H9 (cell line): ENCODE data around the gene SH3GLB2. TPM values are rescaled to one million over a fixed set of nuclear protein-coding genes. Genes with fewer than 3 reads are reported as not detected.

Experiments used
- DNase-seq: peaks from one replicate; pipeline ENCODE4 v3.0.0-alpha.2; 2017
- H2AFZ ChIP-seq: one replicate; pipeline ENCODE4 v1.6.1; 2013; ENCODE audit warnings: mild to moderate bottlenecking, low read length, control low read depth, moderate library complexity
- H2AK5ac ChIP-seq: 2 replicates; pipeline ENCODE4 v1.6.1; 2013; ENCODE audit warnings: low read length, control low read depth, mixed read lengths; ENCODE audit not compliant: insufficient read length
- H2BK120ac ChIP-seq: one replicate; pipeline ENCODE4 v1.6.1; 2013; ENCODE audit warnings: low read depth, mild to moderate bottlenecking, low read length, control low read depth, inconsistent platforms; ENCODE audit not compliant: poor library complexity, severe bottlenecking
- H2BK12ac ChIP-seq: 2 replicates; pipeline ENCODE4 v1.6.1; 2013; ENCODE audit warnings: low read length, control low read depth, mixed read lengths, low read depth; ENCODE audit not compliant: insufficient read length
- H2BK15ac ChIP-seq: 2 replicates; pipeline ENCODE4 v1.6.1; 2013; ENCODE audit warnings: low read depth, low read length, control low read depth
- H2BK20ac ChIP-seq: one replicate; pipeline ENCODE4 v1.6.1; 2013; ENCODE audit warnings: low read depth, mild to moderate bottlenecking, low read length, control low read depth, inconsistent platforms; ENCODE audit not compliant: poor library complexity, severe bottlenecking
- H2BK5ac ChIP-seq: 2 replicates; pipeline ENCODE4 v1.6.1; 2013; ENCODE audit warnings: low read length, control low read depth, mixed read lengths; ENCODE audit not compliant: insufficient read length
- H3K14ac ChIP-seq: 2 replicates; pipeline ENCODE4 v1.6.1; 2013; ENCODE audit warnings: low read length, control low read depth; ENCODE audit not compliant: insufficient read depth
- H3K18ac ChIP-seq: 2 replicates; pipeline ENCODE4 v1.6.1; 2013; ENCODE audit warnings: low read depth, mild to moderate bottlenecking, mixed read lengths, low read length, control low read depth; ENCODE audit not compliant: insufficient read length
- H3K23ac ChIP-seq: 2 replicates; pipeline ENCODE4 v1.6.1; 2013; ENCODE audit warnings: low read length, control low read depth, mixed read lengths, low read depth; ENCODE audit not compliant: insufficient read length
- H3K23me2 ChIP-seq: 2 replicates; pipeline ENCODE4 v1.6.1; 2013; ENCODE audit warnings: low read depth, mild to moderate bottlenecking, mixed read lengths, low read length, control low read depth; ENCODE audit not compliant: insufficient read length, poor library complexity, severe bottlenecking
- H3K27ac ChIP-seq: 2 replicates; pipeline ENCODE4 v1.5.1; 2013; ENCODE audit warnings: low read length, control low read depth, mixed read lengths, low read depth; ENCODE audit not compliant: insufficient read length
- H3K27me3 ChIP-seq: 2 replicates; pipeline ENCODE4 v1.6.1; 2013; ENCODE audit warnings: low read length, control low read depth, inconsistent platforms; ENCODE audit not compliant: insufficient read depth
- H3K4ac ChIP-seq: 2 replicates; pipeline ENCODE4 v1.6.1; 2013; ENCODE audit warnings: low read depth, mild to moderate bottlenecking, control low read depth, inconsistent platforms, low read length, moderate library complexity
- H3K4me1 ChIP-seq: 2 replicates; pipeline ENCODE4 v1.6.1; 2013; ENCODE audit warnings: low read length, control low read depth, inconsistent platforms; ENCODE audit not compliant: insufficient read depth
- H3K4me2 ChIP-seq: 2 replicates; pipeline ENCODE4 v1.6.1; 2013; ENCODE audit warnings: low read length, control low read depth, mixed read lengths; ENCODE audit not compliant: insufficient read length, insufficient read depth
- H3K56ac ChIP-seq: 2 replicates; pipeline ENCODE4 v1.6.1; 2013; ENCODE audit warnings: low read depth, mild to moderate bottlenecking, mixed read lengths, low read length, control low read depth; ENCODE audit not compliant: insufficient read length
- H3K79me1 ChIP-seq: 2 replicates; pipeline ENCODE4 v1.6.1; 2013; ENCODE audit warnings: low read depth, mild to moderate bottlenecking, moderate library complexity, low read length, control low read depth, inconsistent platforms; ENCODE audit not compliant: insufficient read depth, poor library complexity, severe bottlenecking
- H3K79me2 ChIP-seq: 2 replicates; pipeline ENCODE4 v1.6.1; 2013; ENCODE audit warnings: low read length, control low read depth, inconsistent platforms; ENCODE audit not compliant: insufficient read depth
- H3K9ac ChIP-seq: 2 replicates; pipeline ENCODE4 v1.6.1; 2013; ENCODE audit warnings: low read length, control low read depth, mixed read lengths; ENCODE audit not compliant: insufficient read length; ENCODE audit errors: extremely low read depth
- H3K9me3 ChIP-seq: one replicate; pipeline ENCODE4 v1.6.1; 2013; ENCODE audit warnings: low read depth, low read length, inconsistent platforms; ENCODE audit not compliant: control insufficient read depth
- H3T11ph ChIP-seq: one replicate; pipeline ENCODE4 v1.6.1; 2013; ENCODE audit warnings: mild to moderate bottlenecking, low read length, control low read depth, inconsistent platforms
- H4K20me1 ChIP-seq: one replicate; pipeline ENCODE4 v1.6.1; 2013; ENCODE audit not compliant: control insufficient read depth, insufficient read length, insufficient read depth
- H4K5ac ChIP-seq: 2 replicates; pipeline ENCODE4 v1.6.1; 2013; ENCODE audit warnings: low read depth, mild to moderate bottlenecking, mixed read lengths, low read length, control low read depth; ENCODE audit not compliant: insufficient read length
- H4K8ac ChIP-seq: replicated peaks from 2 replicates; pipeline ENCODE4 v1.6.1; 2013; ENCODE audit warnings: low read length, control low read depth, mixed read lengths, low read depth; ENCODE audit not compliant: insufficient read length
- H4K91ac ChIP-seq: 2 replicates; pipeline ENCODE4 v1.6.1; 2013; ENCODE audit warnings: low read depth, mild to moderate bottlenecking, moderate library complexity, mixed read lengths, low read length, control low read depth; ENCODE audit not compliant: insufficient read length
- H3K27ac Mint-ChIP-seq, 3 experiments: 2 replicates in 2 of 3; 3 replicates in 1 of 3; pipeline ENCODE4 v1.8.0; 2020 to 2021; ENCODE audit warnings: mixed read lengths in 3 of 3, mild to moderate bottlenecking in 1 of 3, moderate library complexity in 1 of 3
- H3K27me3 Mint-ChIP-seq: 2 replicates; pipeline ENCODE4 v1.8.0; 2021; ENCODE audit warnings: low read depth, mild to moderate bottlenecking, moderate library complexity, mixed read lengths
- H3K36me3 Mint-ChIP-seq, 3 experiments: 2 replicates in 2 of 3; 3 replicates in 1 of 3; pipeline ENCODE4 v1.8.0; 2020 to 2021; ENCODE audit warnings: low read depth in 3 of 3, mixed read lengths in 3 of 3; ENCODE audit not compliant: insufficient read depth in 1 of 3
- H3K4me1 Mint-ChIP-seq, 2 experiments: 2 replicates each; pipeline ENCODE4 v1.8.0; 2020; ENCODE audit warnings: mixed read lengths in 2 of 2
- H3K4me3 Mint-ChIP-seq, 2 experiments: 2 replicates in 1 of 2; 3 replicates in 1 of 2; pipeline ENCODE4 v1.8.0; 2020 to 2021; ENCODE audit warnings: mild to moderate bottlenecking in 2 of 2, mixed read lengths in 2 of 2, moderate library complexity in 1 of 2
- H3K9me3 Mint-ChIP-seq, 2 experiments: 2 replicates in 1 of 2; 3 replicates in 1 of 2; pipeline ENCODE4 v1.8.0; 2020; ENCODE audit warnings: mild to moderate bottlenecking in 2 of 2, mixed read lengths in 2 of 2, moderate library complexity in 1 of 2
- CTCF ChIP-seq: fragments of 200-600 bp; sonication (generic); conservative IDR thresholded peaks from 3 replicates; pipeline ENCODE4 v1.8.0; 2021; ENCODE audit warnings: antibody characterized with exemption, mild to moderate bottlenecking
- WGBS: extraction: QIAGEN DNeasy Blood & Tissue Kit; methylation state at CpG from one replicate; pipeline ENCODE4 v1.1.7; 2013; ENCODE audit warnings: missing lambda C conversion rate, low lambda C conversion rate, mixed read lengths; ENCODE audit not compliant: insufficient read length; ENCODE audit errors: extremely low coverage; 5-methylcytosine and 5-hydroxymethylcytosine counted together
- total RNA-seq: library from RNA; stranded (reverse); gene quantifications from 2 replicates; pipeline ENCODE4 v1.2.1, GENCODE V29; 2021

SH3GLB2 gene
- total RNA-seq, 1 experiment from 2014 or later = 69.5 TPM

GRCh38 chr9:128995791-128996190 is 32.3 kb downstream of the SH3GLB2 start:
- Histone ChIP-seq H3K18ac (no peak overlapping the region), H2BK120ac (no peak overlapping the region), H3K27me3 (no peaks in the 10 kb centered on the region), H2AK5ac (no peak overlapping the region), H2BK12ac (no peak overlapping the region), H3K79me1 (no peaks in the 10 kb centered on the region), H4K5ac (no peak overlapping the region), H3K9ac (no peak overlapping the region), H3K27ac (no peak overlapping the region), H3K79me2 (no peaks in the 10 kb centered on the region), H3K23me2 (no peaks in the 10 kb centered on the region), H4K8ac (no peak overlapping the region), H4K91ac (no peak overlapping the region), H3K4me2 (no peak overlapping the region), H3K56ac (no peak overlapping the region), H3T11ph (no peak overlapping the region), H4K20me1 (no peaks in the 10 kb centered on the region), H3K14ac (no peak overlapping the region), H3K4me1 (no peaks in the 10 kb centered on the region), H3K4ac (no peak overlapping the region), H3K9me3 (no peaks in the 10 kb centered on the region), H2BK15ac (no peak overlapping the region), H3K23ac (no peak overlapping the region), H2BK20ac (no peak overlapping the region), H2AFZ (no peak overlapping the region), H2BK5ac (no peak overlapping the region)
- H3K36me3 Mint-ChIP-seq = peaks cover 65 to 85% (median 81%) of the 10 kb centered on the region in 3 experiments; a peak in 6 of 7 replicates
- H3K27ac Mint-ChIP-seq = peak overlapping the region in 1 of 3 experiments; percentile 59; a peak in 1 of 7 replicates
- H3K4me3 Mint-ChIP-seq = no peak overlapping the region
- no peaks in the 10 kb centered on the region for H3K4me1 Mint-ChIP-seq
- no peaks in the 10 kb centered on the region for H3K9me3 Mint-ChIP-seq
- WGBS = no CpG with 5 or more reads among the region's 5 CpGs
- DNase-seq = no peak
- TF ChIP-seq CTCF = no peak
- no peaks in the 10 kb centered on the region for H3K27me3 Mint-ChIP-seq
